Activated naive CD4-positive, alpha-beta T cell treated with anti-CD3 and anti-CD28 coated beads for 36 hours (primary cell): ENCODE data around the gene NR2F2. TPM values are rescaled to one million over a fixed set of nuclear protein-coding genes. Genes with fewer than 3 reads are reported as not detected.

ENCODE experiments used
- CTCF ChIA-PET: fragments of 350-600 bp; sonication (Branson Sonifier 250); formaldehyde crosslinking; loops from one replicate; lab custom pipeline; 2021; ENCODE audit warnings: antibody characterized with exemption; lab: Charles Lee
- DNase-seq: peaks from one replicate; pipeline ENCODE4 v3.0.0-alpha.2; 2020
- H3K27ac Mint-ChIP-seq: one replicate; pipeline ENCODE4 v1.8.0; 2021; ENCODE audit warnings: mild to moderate bottlenecking, mixed read lengths
- H3K27me3 Mint-ChIP-seq: one replicate; pipeline ENCODE4 v1.8.0; 2021; ENCODE audit warnings: low read depth, mixed read lengths
- H3K36me3 Mint-ChIP-seq: one replicate; pipeline ENCODE4 v1.8.0; 2021; ENCODE audit warnings: low read depth, mixed read lengths
- H3K4me1 Mint-ChIP-seq: one replicate; pipeline ENCODE4 v1.8.0; 2021; ENCODE audit warnings: low read depth, mixed read lengths
- H3K4me3 Mint-ChIP-seq: one replicate; pipeline ENCODE4 v1.8.0; 2021; ENCODE audit warnings: mild to moderate bottlenecking, moderate library complexity, mixed read lengths
- H3K9me3 Mint-ChIP-seq: one replicate; pipeline ENCODE4 v1.8.0; 2021; ENCODE audit warnings: mixed read lengths
- intact Hi-C: fragments of 100-400 bp; cut with micrococcal nuclease; formaldehyde crosslinking; loops from one replicate; pipeline ENCODE4 v1.15.1; 2023
- total RNA-seq, 2 experiments: library from RNA; stranded (reverse); gene quantifications; one replicate each; pipeline ENCODE4 v1.2.3, GENCODE V29; 2021

Gene NR2F2
- total RNA-seq, 2 experiments from 2014 or later, result not detected

- CTCF ChIA-PET, result no interaction called here
- Mint-ChIP-seq H3K4me1 (peaks cover 17% of the 10 kb centered on the region), H3K4me3 (no peak overlapping the region), H3K9me3 (peaks cover 3% of the 10 kb centered on the region), H3K27me3 (peaks cover 77% of the 10 kb centered on the region), H3K27ac (no peak overlapping the region), H3K36me3 (peaks cover 2% of the 10 kb centered on the region)
- DNase-seq, result no peak
- intact Hi-C loops, result no loop called here
Observed at GRCh38 chr15:96336108-96336595, 5.7 kb downstream of the NR2F2 start.

GRCh38 chr15:96336596-96337364 lies 6.3 kb downstream of the NR2F2 start:
- Mint-ChIP-seq H3K27ac (no peak overlapping the region), H3K4me3 (no peak overlapping the region), H3K4me1 (peaks cover 16% of the 10 kb centered on the region), H3K27me3 (peaks cover 75% of the 10 kb centered on the region), H3K36me3 (peaks cover 5% of the 10 kb centered on the region), H3K9me3 (peaks cover 3% of the 10 kb centered on the region)
- DNase-seq, result no peak
- intact Hi-C loops, result no loop called here
- CTCF ChIA-PET, result no interaction called here

DNA sequence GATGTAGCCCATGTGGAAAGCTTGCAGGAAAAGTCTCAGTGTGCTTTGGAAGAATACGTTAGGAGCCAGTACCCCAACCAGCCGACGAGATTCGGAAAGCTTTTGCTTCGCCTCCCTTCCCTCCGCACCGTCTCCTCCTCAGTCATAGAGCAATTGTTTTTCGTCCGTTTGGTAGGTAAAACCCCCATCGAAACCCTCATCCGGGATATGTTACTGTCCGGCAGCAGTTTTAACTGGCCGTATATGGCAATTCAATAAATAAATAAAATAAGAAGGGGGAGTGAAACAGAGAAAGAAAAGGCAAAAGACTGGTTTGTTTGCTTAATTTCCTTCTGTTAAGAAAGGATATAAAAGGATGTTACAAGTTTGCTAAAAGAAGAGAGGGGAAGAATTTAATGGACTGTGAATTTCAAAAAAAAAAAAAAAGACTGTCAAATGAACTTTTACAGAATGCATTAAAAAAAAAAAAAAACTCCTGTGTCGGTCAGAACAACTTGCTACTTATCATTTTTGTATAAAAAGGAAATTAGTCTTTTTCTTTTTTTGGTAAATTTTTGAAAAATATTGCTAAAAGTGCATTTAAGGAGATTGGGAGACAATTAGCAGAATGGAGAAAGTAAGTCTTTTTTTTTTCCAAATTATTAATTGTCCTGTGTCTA lies 7.0 kb downstream of the NR2F2 start:
- intact Hi-C loops, result no loop called here
- H3K27ac Mint-ChIP-seq, result no peak overlapping the region
- CTCF ChIA-PET, result no interaction called here

GRCh38 chr15:96338074-96338765 lies 7.7 kb downstream of the NR2F2 start:
- intact Hi-C loops, result no loop called here
- H3K4me3 Mint-ChIP-seq, result no peak overlapping the region
- DNase-seq, result no peak
- peaks cover 80% of the 10 kb centered on the region for H3K27me3 Mint-ChIP-seq
- peaks cover 12% of the 10 kb centered on the region for H3K4me1 Mint-ChIP-seq
- peaks cover 3% of the 10 kb centered on the region for H3K9me3 Mint-ChIP-seq
- H3K27ac Mint-ChIP-seq, result no peak overlapping the region
- peaks cover 3% of the 10 kb centered on the region for H3K36me3 Mint-ChIP-seq
- CTCF ChIA-PET, result no interaction called here

More for the DNA sequence above, 7.0 kb downstream of the NR2F2 start:
- peaks cover 3% of the 10 kb centered on the region for H3K9me3 Mint-ChIP-seq
- H3K4me3 Mint-ChIP-seq, result no peak overlapping the region
- DNase-seq, result no peak
- H3K4me1 Mint-ChIP-seq, result peaks cover 14% of the 10 kb centered on the region
- peaks cover 78% of the 10 kb centered on the region for H3K27me3 Mint-ChIP-seq
- peaks cover 5% of the 10 kb centered on the region for H3K36me3 Mint-ChIP-seq

DNA sequence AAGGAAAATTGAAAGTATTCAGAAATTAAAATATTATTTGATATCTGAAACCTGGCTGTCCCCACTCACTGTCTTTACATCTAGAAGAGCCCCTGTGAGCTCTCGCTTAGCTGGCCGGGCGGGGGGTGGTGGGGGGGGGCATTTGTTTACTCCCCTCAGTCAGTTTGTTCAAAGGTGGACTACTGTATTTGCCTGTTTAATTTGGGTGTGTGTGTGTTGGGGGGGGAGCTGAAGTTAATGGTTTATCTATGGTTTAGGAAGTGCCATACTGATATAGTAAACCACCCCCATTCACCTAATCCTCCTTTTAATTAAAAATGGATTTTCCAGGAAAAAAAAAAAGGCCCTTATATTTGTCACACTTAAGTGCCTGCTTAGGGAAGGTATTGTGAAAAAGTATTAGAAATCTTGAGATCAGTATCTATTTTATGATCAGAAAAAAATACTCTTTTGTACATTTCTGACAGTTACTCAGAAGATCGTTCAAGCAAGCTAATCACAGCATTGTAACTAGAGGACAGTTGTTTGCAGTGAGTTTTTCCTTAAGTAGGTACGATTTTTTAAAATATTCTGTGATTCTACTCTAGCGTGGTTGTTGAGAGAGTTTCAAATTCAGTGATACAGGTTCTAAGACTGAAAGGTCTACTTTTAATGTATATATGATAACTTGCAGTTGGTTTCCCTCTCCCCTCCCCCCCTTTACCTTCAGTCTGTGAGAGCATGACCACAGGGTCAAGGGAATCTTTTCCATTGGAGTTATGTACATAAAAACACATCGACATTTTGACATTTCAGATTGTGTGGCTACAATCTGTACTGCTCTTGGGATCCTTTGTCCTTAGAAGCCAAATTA lies 8.5 kb downstream of the NR2F2 start:
- H3K9me3 Mint-ChIP-seq, result peaks cover 3% of the 10 kb centered on the region
- peaks cover 9% of the 10 kb centered on the region for H3K4me1 Mint-ChIP-seq
- no peak overlapping the region for H3K4me3 Mint-ChIP-seq
- DNase-seq, result no peak
- no peak overlapping the region for H3K27ac Mint-ChIP-seq
- intact Hi-C loops, result no loop called here
- peaks cover 78% of the 10 kb centered on the region for H3K27me3 Mint-ChIP-seq
- CTCF ChIA-PET, result interaction anchor here (0.7 kb wide), 1 partner anchor 1157 kb away, joined by 5 read pairs; no protein-coding TSS in a partner anchor
- H3K36me3 Mint-ChIP-seq, result peaks cover 3% of the 10 kb centered on the region

- H3K9me3 Mint-ChIP-seq, result peaks cover 3% of the 10 kb centered on the region
- H3K27me3 Mint-ChIP-seq, result peaks cover 81% of the 10 kb centered on the region
- H3K36me3 Mint-ChIP-seq, result peaks cover 3% of the 10 kb centered on the region
- intact Hi-C loops, result no loop called here
- CTCF ChIA-PET, result interaction anchor here (0.7 kb wide), 1 partner anchor 1158 kb away, joined by 5 read pairs; no protein-coding TSS in a partner anchor
- no peak for DNase-seq
- H3K4me3 Mint-ChIP-seq, result no peak overlapping the region
- no peak overlapping the region for H3K27ac Mint-ChIP-seq
- H3K4me1 Mint-ChIP-seq, result peaks cover 9% of the 10 kb centered on the region
Observed at GRCh38 chr15:96339619-96340347, 9.3 kb downstream of the NR2F2 start.

GRCh38 chr15:96340348-96340597 lies 9.8 kb downstream of the NR2F2 start:
- no peak for DNase-seq
- peaks cover 9% of the 10 kb centered on the region for H3K4me1 Mint-ChIP-seq
- peaks cover 81% of the 10 kb centered on the region for H3K27me3 Mint-ChIP-seq
- H3K27ac Mint-ChIP-seq, result no peak overlapping the region
- intact Hi-C loops, result no loop called here
- peaks cover 3% of the 10 kb centered on the region for H3K9me3 Mint-ChIP-seq
- peaks cover 3% of the 10 kb centered on the region for H3K36me3 Mint-ChIP-seq
- no peak overlapping the region for H3K4me3 Mint-ChIP-seq
- CTCF ChIA-PET, result no interaction called here

- Mint-ChIP-seq H3K36me3 (peaks cover 3% of the 10 kb centered on the region), H3K9me3 (peaks cover 2% of the 10 kb centered on the region), H3K27ac (no peak overlapping the region), H3K4me1 (peaks cover 15% of the 10 kb centered on the region), H3K27me3 (peaks cover 82% of the 10 kb centered on the region), H3K4me3 (no peak overlapping the region)
- no peak for DNase-seq
- intact Hi-C loops, result no loop called here
- CTCF ChIA-PET, result interaction anchor here (0.6 kb wide), 1 partner anchor 959 kb away, joined by 4 read pairs; no protein-coding TSS in a partner anchor
Observed at GRCh38 chr15:96340598-96341512, 10.4 kb downstream of the NR2F2 start.

- Mint-ChIP-seq H3K4me1 (peaks cover 19% of the 10 kb centered on the region), H3K4me3 (no peak overlapping the region), H3K27me3 (peaks cover 81% of the 10 kb centered on the region), H3K9me3 (peaks cover 2% of the 10 kb centered on the region), H3K27ac (no peak overlapping the region), H3K36me3 (peaks cover 3% of the 10 kb centered on the region)
- no peak for DNase-seq
- CTCF ChIA-PET, result interaction anchor here (1.4 kb wide), 1 partner anchor 16 kb away, joined by 3 read pairs; no protein-coding TSS in a partner anchor
- intact Hi-C loops, result no loop called here
Observed at GRCh38 chr15:96341513-96342405, 11.3 kb downstream of the NR2F2 start.
